NCI-H146 treated with DMSO at 0.1 percent for 48 hours (cell line): Measurements from ENCODE around the gene VCAN.

Experiments used
- DNase-seq: peaks from one replicate; lab custom pipeline; 2025; ENCODE audit not compliant: unreplicated experiment; lab: John Stamatoyannopoulos, UW

VCAN gene

DNA sequence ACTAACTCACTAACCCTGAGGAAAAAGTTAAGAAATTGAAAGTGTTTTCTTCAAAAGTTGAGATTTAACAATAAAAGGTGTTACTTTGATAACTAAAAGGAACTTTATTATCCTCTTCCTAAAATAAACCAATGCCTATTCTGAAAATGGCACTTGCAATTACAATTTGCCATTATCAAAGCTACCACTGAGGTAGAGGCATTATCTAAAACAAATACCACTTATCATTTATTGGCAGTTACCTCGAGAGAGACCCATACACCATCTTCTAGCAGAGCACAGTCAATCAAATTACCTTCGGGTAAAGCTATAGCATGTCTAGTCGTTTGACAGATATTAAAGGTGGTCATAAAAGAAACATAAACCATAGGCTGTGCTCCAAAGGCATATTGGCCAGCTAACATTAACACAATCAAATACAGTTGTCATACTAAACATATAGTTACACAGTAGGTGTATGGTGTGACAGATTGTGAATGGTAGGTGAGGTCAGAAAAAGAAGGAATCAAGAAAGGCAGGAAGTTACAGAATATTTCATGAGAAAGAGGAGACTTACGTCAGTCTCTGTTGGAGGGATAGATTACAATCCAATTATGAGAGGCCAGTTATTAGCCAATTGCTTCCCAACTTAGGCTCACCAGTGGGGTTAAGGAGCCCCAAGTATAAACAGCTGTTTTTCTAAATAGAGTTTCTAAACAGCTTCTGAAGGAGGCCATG lies 56.3 kb downstream of the VCAN start:
- DNase-seq = no peak

DNA sequence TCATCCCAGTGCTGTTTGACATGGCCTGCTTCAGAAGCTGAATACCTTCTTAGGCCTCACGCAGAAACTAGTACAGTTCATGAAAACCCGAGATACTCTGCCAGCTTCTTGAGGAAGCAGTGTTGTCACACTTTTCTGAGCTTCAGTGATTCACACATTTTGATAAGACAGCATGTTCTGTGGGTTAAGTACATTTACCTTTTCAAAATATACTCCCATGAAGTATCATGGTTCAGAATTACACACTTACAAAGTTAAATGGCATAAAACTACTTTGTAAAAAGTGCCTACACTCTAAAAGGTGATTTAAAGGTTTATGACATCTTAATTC lies 56.9 kb downstream of the VCAN start:
- DNase-seq = no peak

GRCh38 chr5:83530193-83530592 lies 58.6 kb downstream of the VCAN start:
- no peak for DNase-seq

DNA sequence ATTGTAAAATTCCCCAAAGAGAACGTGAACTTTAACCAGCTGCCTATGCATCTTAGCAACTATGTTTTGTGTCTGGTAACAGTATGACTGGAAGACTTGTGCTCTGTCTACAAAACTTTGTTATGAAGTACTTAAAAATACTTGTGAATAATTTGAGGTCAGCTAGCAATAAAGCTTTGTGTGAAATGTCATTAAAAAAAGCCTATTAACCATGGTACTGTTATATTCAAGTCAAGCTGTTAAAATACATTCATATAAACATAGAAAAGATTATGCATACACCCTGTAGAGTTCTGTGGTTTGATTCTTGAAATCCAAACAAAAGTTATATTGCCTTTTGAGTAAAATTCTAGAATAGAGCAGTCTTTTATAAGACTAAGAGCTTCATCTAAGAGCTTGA lies 60.1 kb downstream of the VCAN start:
- no peak for DNase-seq

- no peak for DNase-seq
Observed at GRCh38 chr5:83538786-83539462, 67.4 kb downstream of the VCAN start.

DNA sequence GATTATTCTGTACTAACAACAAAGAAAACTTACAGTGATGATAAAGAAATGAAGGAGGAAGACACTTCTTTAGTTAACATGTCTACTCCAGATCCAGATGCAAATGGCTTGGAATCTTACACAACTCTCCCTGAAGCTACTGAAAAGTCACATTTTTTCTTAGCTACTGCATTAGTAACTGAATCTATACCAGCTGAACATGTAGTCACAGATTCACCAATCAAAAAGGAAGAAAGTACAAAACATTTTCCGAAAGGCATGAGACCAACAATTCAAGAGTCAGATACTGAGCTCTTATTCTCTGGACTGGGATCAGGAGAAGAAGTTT lies 67.9 kb downstream of the VCAN start:
- DNase-seq = no peak

DNA sequence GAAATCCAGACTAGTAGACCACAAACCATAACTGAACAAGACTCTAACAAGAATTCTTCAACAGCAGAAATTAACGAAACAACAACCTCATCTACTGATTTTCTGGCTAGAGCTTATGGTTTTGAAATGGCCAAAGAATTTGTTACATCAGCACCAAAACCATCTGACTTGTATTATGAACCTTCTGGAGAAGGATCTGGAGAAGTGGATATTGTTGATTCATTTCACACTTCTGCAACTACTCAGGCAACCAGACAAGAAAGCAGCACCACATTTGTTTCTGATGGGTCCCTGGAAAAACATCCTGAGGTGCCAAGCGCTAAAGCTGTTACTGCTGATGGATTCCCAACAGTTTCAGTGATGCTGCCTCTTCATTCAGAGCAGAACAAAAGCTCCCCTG lies 68.6 kb downstream of the VCAN start:
- DNase-seq = no peak

DNA sequence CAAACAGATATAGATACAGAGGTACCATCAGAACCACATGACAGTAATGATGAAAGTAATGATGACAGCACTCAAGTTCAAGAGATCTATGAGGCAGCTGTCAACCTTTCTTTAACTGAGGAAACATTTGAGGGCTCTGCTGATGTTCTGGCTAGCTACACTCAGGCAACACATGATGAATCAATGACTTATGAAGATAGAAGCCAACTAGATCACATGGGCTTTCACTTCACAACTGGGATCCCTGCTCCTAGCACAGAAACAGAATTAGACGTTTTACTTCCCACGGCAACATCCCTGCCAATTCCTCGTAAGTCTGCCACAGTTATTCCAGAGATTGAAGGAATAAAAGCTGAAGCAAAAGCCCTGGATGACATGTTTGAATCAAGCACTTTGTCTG lies 69.2 kb downstream of the VCAN start:
- DNase-seq = no peak

- DNase-seq = no peak
Observed at GRCh38 chr5:83542839-83543238, 71.3 kb downstream of the VCAN start.

DNA sequence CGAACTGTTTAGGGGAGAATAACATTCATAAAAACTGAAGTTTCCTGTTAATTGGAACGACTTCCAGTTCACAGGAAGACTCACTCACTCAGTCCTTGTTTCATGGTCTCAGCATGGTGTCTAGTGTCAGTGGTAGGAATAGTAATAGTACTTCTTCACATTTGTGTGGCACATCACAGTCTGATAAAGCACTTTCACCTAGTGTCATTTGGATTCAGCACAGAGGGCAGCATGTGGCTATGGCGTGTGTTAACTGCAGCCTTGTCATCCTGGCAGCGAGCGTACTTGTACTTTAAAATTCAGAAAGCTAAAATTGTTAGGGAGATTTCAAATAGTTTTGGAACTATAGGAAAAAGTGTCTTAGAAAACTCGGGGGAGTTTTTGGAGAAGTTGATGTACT lies 72.4 kb downstream of the VCAN start:
- no peak for DNase-seq

DNA sequence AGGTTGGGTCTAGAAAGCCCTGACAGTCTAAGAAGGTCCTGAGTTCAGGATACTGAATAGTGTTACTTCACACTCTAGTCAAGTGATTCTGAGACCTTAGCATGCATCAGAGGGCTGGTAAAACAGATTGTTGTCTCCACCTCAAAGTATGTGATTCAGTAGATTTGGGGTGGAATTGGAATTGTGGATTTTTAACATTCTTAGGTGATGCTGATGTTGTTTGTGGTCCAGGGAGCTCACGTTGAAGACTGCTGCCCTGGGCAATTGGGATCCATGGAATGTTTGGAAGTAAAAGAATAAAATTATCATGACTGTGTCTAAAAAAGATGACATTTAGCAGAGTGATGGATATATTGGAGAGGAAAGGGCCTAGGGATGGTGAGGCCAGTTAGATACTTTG lies 75.6 kb downstream of the VCAN start:
- DNase-seq = no peak

- DNase-seq = no peak
Observed at GRCh38 chr5:83547889-83548288, 76.3 kb downstream of the VCAN start.

DNA sequence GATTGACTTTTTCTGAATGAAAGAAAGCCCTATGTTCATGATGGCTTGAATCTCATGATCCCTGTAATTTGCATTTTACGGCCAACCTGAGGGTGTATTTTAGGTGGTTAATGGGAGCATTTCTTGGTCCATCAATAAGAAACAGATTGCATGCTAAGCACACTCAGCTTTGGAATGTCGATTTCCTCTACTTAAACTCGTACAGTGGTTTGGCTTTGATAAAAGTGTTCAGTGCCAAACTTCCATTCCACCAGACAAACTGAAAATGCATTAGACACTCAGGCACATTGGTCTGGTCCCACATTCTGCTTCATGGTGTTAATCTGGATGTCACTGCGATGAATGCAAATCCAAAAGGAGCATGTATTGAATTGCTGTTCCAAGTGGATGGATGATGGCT lies 77.0 kb downstream of the VCAN start:
- no peak for DNase-seq

GRCh38 chr5:83549076-83549475 lies 77.5 kb downstream of the VCAN start:
- no peak for DNase-seq

DNA sequence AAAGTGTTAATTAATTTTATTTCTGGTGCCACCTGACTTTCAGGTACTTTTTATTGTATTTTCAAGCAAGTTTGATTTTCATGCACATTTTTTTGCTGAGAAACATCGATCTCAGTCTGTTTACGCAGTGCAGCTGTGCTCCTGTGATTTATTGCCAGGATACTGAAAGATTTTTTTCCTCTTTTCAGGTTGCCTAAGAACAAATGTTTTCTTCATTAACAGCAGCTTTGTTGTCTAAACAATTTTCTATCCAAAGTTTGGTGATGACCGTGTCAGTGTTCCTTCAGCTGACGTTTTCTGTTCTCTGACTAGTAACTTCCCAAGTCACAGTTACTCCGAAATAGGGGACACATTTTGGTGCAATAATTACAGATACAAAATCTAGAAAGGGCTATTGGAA lies 78.1 kb downstream of the VCAN start:
- no peak for DNase-seq

DNA sequence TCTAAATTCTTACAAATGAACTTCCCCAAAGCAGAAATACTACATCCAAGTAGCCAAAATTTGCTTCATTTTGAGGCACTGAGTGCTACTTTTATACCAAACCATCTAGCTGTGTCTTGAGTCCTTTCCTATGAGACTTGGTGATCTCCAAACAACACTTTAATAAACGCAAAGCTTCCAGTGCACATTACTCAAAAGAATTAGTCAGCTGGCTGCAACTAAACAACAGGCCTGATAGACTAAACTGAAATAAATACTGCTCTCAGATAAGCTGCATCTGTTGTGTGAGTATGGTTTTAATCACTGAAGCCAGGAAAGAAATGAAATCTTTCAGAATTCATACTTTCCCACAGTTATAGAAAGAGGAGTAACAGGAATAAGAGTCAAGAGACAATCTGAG lies 80.3 kb downstream of the VCAN start:
- no peak for DNase-seq

DNA sequence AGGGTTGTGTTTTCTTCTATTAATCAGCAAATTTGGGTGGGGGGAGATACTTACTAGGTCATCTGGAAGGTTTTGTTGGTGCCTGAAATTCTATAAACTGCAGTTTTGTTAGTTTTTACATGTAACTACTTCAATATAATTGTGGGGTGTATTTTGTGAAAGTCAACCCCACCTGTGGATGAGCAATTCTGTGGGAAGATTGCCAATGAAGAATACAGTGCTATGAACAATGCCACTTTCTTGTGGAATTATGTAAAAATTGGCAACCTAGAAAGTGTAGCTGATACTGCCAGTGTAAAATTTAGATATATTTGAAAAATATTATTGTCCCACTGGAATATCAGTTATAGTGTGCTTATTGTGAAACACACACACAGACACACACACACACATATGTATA lies 80.7 kb downstream of the VCAN start:
- no peak for DNase-seq

GRCh38 chr5:83553000-83553486 lies 81.5 kb downstream of the VCAN start:
- DNase-seq = no peak

DNA sequence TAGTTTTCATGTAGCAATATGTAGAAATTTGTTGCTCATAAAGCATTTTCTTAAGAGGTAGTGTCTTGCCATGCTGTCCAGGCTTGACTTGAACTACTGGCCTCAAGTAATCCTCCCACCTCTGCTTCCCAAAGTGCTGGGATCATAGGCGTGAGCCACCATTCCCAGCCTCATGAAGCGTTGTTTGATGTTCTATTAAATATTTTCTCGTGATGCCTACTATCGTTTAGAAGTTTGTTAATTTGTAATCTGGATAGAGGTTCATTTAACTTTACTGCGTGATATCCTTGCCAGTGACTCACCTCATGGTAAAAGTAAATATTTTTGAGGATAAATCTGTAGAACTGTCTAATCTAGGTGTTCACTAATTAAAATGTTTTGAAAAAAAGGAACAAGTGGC lies 82.6 kb downstream of the VCAN start:
- DNase-seq = no peak

DNA sequence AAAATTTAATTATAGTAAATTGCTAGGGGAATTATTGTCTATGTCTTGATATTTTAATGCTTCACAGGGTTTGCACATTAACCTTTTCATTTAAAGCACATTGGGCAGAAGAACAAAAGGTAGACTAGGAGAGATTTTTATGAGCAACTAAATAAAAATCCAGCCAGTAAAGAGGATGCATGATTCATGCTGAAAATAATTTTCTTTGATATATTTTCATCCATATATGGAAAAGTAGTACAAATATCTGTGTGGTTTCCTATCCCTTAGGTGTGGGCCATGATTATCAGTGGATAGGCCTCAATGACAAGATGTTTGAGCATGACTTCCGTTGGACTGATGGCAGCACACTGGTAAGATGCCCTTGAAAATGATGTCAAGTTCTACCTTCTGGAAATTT lies 83.1 kb downstream of the VCAN start:
- DNase-seq = no peak

DNA sequence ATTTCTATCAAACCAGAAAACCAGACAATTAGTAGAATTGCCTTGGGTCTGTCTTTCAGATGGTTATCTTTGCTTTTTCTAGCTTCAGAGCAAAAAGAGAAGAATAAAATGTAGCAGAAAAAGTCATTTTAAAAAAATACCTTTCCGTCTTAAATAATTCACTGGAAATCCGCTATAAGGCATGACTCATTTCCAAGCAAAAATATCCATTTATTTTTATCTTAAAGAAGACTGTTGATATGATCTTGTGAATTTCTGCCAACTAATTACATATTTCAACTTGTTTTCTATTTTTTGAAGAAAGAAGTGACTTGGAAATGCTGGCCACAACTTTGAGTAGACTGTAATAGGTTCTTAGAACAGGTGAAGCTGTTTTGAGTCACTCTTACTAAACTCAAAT lies 83.7 kb downstream of the VCAN start:
- DNase-seq = no peak

GRCh38 chr5:83556190-83556589 lies 84.6 kb downstream of the VCAN start:
- no peak for DNase-seq

DNA sequence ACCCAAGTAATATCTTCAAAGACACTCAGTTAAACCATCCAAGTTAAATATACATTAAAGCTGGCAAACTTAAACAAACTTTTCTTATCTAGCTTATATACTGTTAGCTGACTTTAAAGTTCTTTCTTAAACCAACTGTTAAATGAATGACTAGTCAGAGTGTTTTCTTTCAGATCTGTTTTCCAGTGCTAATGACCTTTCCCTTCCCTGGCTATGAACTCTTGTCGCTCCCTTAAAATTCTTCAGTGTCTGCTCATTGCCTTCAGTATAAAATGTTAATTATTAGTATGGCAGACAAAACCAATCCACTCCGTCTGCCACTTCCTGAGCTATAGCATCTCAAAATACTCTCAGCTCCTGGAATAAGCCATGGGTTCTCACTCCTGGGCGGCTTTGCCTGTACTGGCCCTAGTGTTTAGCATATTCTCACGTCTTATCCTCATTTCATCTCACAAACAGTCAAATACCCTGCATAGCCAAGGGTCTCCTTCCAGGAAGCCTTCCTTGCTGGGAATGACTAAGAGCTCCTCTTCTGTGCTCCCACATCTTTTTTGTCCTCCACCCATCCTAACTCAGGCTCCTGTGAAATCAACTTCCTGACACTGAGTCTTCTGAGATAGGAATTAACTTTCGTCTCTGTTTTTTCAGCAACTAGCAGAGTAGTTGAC lies 87.7 kb downstream of the VCAN start:
- no peak for DNase-seq
